ENCODE measurements around the gene OSCP1. TPM values are rescaled to one million over a fixed set of nuclear protein-coding genes. Genes with fewer than 3 reads are reported as not detected.

OSCP1 gene
- total and polyA plus RNA-seq, 2 donors (not counting 1 experiment from before 2014, with no cell fraction given): 6.5 to 10.7 TPM

DNA sequence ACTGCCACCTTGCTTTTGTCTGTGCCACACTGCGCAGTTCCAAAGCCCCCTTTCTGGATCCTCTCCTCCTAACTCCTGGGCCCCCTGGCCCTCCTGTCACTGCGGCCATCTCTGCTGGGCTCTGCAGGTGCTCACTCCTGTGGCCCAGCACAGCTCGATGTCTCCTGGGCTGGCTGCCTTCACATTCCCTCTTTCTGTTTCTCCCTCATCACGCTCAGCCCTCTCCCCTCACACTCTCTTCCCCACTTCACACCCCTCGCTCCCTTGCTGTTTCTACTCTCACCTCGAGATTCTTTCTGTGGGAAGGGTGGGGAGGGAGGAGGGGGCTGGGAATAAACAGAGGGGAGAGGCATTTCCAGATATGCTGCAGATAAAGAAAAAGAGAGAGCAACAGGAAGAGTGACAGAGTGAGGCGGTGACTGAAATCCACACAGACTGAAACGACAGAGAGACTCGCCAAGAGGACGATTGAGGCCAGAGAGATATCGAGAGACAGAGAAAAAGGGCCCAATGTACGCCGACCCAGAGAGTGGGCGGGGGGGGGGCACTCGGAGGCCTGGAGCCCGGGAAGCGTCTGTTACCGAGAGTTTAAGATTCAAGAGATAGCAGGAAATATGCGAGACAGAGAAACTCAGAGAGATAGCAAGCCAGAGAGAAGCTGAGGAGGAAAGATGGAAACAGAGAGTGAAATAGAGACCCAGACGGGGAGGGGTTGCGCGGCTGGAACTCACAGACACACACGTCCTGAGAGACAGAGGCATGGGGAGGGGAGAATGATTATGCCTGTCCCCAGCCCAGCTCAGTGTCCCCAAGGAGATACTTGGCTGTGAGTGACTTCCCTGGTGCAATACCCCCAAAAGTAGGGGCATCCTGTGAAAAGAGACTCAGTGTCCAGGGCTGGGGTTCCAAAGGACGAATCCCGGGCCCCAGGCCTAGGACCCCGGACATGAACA, 31.8 kb upstream of the OSCP1 start:
- Histone ChIP-seq H2AFZ (ENCODE audit: low read length) (no peak overlapping the region), H4K20me1 (ENCODE audit: control insufficient read depth, extremely low read depth, insufficient read depth, low read length) (no peaks in the 10 kb centered on the region), H3K4me3 (replicated peaks in 1 of 4; ENCODE audit: control extremely low read depth in 1 of 4, insufficient read depth in 1 of 4, low read depth in 3 of 4, low read length in 4 of 4) (no peak overlapping the region), H3K79me2 (ENCODE audit: control insufficient read depth, insufficient read depth, low read length) (no peaks in the 10 kb centered on the region), H3K27ac (ENCODE audit: insufficient read depth, low read length) (no peak overlapping the region), H3K4me1 (ENCODE audit: control insufficient read depth, extremely low read depth, insufficient read depth, low read length) (no peaks in the 10 kb centered on the region), H3K9ac (ENCODE audit: insufficient read depth, low read length) (no peak overlapping the region), H3K27me3 (ENCODE audit: control insufficient read depth, insufficient read depth, low read length) (peaks cover 12% of the 10 kb centered on the region), H3K4me2 (ENCODE audit: extremely low read depth, insufficient read depth, low read length) (peak overlapping the region; percentile 5), H3K36me3 (ENCODE audit: control insufficient read depth, insufficient read depth, low read length) (no peaks in the 10 kb centered on the region), H3K9me3 (ENCODE audit: control insufficient read depth, insufficient read depth, low read depth, low read length) (no peaks in the 10 kb centered on the region)
- TF ChIP-seq, protein P1, sequence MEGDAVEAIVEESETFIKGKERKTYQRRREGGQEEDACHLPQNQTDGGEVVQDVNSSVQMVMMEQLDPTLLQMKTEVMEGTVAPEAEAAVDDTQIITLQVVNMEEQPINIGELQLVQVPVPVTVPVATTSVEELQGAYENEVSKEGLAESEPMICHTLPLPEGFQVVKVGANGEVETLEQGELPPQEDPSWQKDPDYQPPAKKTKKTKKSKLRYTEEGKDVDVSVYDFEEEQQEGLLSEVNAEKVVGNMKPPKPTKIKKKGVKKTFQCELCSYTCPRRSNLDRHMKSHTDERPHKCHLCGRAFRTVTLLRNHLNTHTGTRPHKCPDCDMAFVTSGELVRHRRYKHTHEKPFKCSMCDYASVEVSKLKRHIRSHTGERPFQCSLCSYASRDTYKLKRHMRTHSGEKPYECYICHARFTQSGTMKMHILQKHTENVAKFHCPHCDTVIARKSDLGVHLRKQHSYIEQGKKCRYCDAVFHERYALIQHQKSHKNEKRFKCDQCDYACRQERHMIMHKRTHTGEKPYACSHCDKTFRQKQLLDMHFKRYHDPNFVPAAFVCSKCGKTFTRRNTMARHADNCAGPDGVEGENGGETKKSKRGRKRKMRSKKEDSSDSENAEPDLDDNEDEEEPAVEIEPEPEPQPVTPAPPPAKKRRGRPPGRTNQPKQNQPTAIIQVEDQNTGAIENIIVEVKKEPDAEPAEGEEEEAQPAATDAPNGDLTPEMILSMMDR (conservative IDR thresholded peaks at IDR 0.05 in 1 of 2, IDR thresholded peaks at IDR 0.05 in 1 of 2; ENCODE audit: low read depth in 1 of 2, low read length in 2 of 2): no peak
- TF ChIP-seq EZH2 (IDR thresholded peaks at IDR 0.05; ENCODE audit: low read length, missing control alignments): no peak
- no peak for DNase-seq (ENCODE audit: low read depth in 2 of 2)

DNA sequence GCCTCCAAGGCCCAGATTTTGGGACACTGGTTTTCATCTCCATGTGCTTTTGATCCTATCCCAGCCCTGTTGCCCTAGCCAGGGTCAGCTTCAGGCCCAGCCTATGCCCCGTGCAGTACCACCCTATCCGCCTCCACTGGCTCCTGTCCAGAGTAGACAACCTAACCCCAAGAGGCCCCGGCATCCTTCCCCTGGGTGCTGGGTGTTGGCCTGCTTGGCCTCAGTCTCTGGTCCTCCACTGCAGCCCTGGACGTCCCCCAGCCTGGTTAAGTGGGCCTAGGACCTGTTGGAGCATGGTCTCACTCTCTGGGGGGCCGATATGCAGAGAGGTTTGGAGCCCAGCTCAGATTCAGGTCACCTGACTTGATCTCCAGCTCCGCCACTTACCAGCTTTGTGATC, 30.8 kb upstream of the OSCP1 start:
- no peak for DNase-seq (ENCODE audit: low read depth in 2 of 2)
- Histone ChIP-seq H3K4me2 (ENCODE audit: extremely low read depth, insufficient read depth, low read length) (no peak overlapping the region), H2AFZ (ENCODE audit: low read length) (no peak overlapping the region), H3K79me2 (ENCODE audit: control insufficient read depth, insufficient read depth, low read length) (no peaks in the 10 kb centered on the region), H3K9ac (ENCODE audit: insufficient read depth, low read length) (no peak overlapping the region), H3K4me3 (replicated peaks in 1 of 4; ENCODE audit: control extremely low read depth in 1 of 4, insufficient read depth in 1 of 4, low read depth in 3 of 4, low read length in 4 of 4) (no peak overlapping the region), H3K27me3 (ENCODE audit: control insufficient read depth, insufficient read depth, low read length) (peaks cover 12% of the 10 kb centered on the region), H4K20me1 (ENCODE audit: control insufficient read depth, extremely low read depth, insufficient read depth, low read length) (no peaks in the 10 kb centered on the region), H3K9me3 (ENCODE audit: control insufficient read depth, insufficient read depth, low read depth, low read length) (no peaks in the 10 kb centered on the region), H3K36me3 (ENCODE audit: control insufficient read depth, insufficient read depth, low read length) (no peaks in the 10 kb centered on the region), H3K27ac (ENCODE audit: insufficient read depth, low read length) (no peak overlapping the region), H3K4me1 (ENCODE audit: control insufficient read depth, extremely low read depth, insufficient read depth, low read length) (no peaks in the 10 kb centered on the region)
- TF ChIP-seq EZH2 (IDR thresholded peaks at IDR 0.05; ENCODE audit: low read length, missing control alignments): no peak
- TF ChIP-seq, protein P1 (conservative IDR thresholded peaks at IDR 0.05 in 1 of 2, IDR thresholded peaks at IDR 0.05 in 1 of 2; ENCODE audit: low read depth in 1 of 2, low read length in 2 of 2): no peak

- H3K9me3 ChIP-seq (ENCODE audit: control insufficient read depth, insufficient read depth, low read depth, low read length): no peaks in the 10 kb centered on the region
- no peak overlapping the region for H2AFZ ChIP-seq (ENCODE audit: low read length)
- no peak for DNase-seq (ENCODE audit: low read depth in 2 of 2)
- H3K9ac ChIP-seq (ENCODE audit: insufficient read depth, low read length): no peak overlapping the region
- H3K27me3 ChIP-seq (ENCODE audit: control insufficient read depth, insufficient read depth, low read length): peaks cover 12% of the 10 kb centered on the region
- no peaks in the 10 kb centered on the region for H3K4me1 ChIP-seq (ENCODE audit: control insufficient read depth, extremely low read depth, insufficient read depth, low read length)
- no peaks in the 10 kb centered on the region for H4K20me1 ChIP-seq (ENCODE audit: control insufficient read depth, extremely low read depth, insufficient read depth, low read length)
- no peak overlapping the region for H3K27ac ChIP-seq (ENCODE audit: insufficient read depth, low read length)
- H3K4me2 ChIP-seq (ENCODE audit: extremely low read depth, insufficient read depth, low read length): no peak overlapping the region
- H3K4me3 ChIP-seq (replicated peaks in 1 of 4; ENCODE audit: control extremely low read depth in 1 of 4, insufficient read depth in 1 of 4, low read depth in 3 of 4, low read length in 4 of 4): no peak overlapping the region
- no peaks in the 10 kb centered on the region for H3K79me2 ChIP-seq (ENCODE audit: control insufficient read depth, insufficient read depth, low read length)
- H3K36me3 ChIP-seq (ENCODE audit: control insufficient read depth, insufficient read depth, low read length): no peaks in the 10 kb centered on the region
- TF ChIP-seq, protein P1 (conservative IDR thresholded peaks at IDR 0.05 in 1 of 2, IDR thresholded peaks at IDR 0.05 in 1 of 2; ENCODE audit: low read depth in 1 of 2, low read length in 2 of 2): no peak
- no peak for TF ChIP-seq EZH2 (IDR thresholded peaks at IDR 0.05; ENCODE audit: low read length, missing control alignments)
Measured at GRCh38 chr1:36480161-36480560, 29.9 kb upstream of the OSCP1 start.

Measured in fibroblast of lung (primary cell).